Measurements from ENCODE around the gene FEM1B.

FEM1B gene

DNA sequence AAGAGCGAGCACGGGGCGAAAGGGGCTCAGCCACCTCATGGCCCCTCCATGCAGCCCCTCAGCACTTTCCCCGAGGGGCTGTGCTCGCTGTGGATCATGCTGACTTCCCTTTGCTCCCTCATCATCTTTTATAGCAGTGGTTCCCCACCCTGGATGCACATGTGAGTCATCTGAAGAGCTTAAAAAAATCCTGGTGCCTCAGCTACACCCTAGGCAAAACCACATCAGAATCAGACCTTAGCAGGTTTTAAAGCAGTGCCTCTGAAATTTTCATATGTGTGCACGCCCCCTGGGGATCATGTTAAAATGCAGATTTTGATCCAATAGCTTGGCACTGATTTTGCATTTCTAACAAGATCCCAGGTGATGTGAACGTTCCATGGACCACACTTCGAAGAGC lies 50.9 kb downstream of the FEM1B start:
- no peak for DNase-seq

DNA sequence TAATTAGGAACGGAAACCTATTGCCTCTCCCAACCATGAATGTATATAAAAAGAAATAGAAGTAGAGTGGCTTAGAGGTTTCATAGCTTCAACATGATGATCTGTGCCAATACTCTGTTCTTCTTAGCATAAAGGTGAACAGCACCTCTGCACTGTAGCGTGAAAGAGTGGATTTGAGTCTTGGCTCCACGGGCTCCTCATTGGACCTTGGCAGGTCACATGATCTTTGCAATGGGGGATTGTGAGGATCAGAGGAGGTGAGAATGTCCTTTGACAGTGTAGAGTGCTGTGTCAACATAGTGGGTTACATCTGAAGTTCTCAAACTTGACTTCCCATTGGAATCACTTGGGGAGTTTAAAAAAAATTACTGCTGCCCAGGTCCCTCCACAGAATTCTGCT lies 51.4 kb downstream of the FEM1B start:
- DNase-seq, result no peak

DNA sequence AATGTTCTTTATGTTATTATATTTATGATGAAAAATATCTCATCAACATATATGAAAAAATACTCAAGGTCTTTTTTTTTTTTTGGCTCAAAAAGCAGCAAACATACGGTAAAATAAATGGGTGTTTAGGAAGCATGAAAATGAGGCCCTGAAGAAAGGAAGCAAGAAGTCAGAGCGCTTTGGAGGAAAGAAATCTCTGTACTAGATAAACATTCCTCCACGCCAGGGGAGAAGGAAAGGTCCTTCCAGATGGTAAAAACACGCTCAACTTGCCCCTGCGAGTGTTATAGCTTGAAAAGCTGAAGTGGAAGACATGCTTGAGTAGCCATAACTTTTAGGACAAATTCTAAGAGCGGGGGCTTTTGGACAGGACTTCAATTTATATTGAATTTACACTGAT lies 52.9 kb downstream of the FEM1B start:
- DNase-seq, result no peak

DNA sequence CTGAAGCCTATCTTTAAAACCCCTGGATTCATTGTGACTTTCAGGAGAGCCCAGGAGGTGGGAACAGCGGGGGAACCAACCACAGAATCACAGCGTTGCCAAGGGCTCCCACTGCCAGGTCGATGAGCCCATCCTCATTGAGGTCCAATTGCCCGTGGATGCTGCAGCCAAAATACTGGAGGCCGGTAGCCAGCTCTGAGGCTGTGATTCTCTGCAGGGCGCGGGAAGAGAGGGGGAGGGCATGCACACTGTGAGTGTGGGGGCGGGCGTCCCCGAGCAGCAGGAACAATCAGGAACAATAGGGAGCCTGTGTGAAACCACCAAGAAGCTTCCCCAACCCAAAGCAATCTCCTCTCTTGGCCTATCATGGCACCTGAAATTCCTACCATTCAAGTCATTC lies 53.4 kb downstream of the FEM1B start:
- no peak for DNase-seq

DNA sequence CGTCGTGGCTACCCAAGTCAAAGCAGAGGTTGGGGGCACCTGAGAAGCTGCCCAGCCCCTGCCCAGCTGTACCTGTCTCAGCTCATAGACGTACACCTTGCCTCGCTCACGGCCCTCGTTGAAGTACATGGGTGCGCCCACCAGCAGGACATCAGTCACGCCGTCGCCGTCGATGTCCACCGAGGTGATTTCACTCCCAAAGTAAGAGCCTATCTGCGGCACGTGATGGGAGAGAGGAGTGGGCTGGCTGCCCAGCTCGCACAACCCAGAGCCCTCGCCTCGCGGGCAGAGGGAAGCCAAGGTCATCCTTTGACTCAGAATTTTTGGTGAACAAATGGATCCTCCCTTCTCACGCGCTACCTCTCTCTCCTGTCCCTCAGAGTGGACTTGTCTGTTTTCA lies 54.7 kb downstream of the FEM1B start:
- no peak for DNase-seq

DNA sequence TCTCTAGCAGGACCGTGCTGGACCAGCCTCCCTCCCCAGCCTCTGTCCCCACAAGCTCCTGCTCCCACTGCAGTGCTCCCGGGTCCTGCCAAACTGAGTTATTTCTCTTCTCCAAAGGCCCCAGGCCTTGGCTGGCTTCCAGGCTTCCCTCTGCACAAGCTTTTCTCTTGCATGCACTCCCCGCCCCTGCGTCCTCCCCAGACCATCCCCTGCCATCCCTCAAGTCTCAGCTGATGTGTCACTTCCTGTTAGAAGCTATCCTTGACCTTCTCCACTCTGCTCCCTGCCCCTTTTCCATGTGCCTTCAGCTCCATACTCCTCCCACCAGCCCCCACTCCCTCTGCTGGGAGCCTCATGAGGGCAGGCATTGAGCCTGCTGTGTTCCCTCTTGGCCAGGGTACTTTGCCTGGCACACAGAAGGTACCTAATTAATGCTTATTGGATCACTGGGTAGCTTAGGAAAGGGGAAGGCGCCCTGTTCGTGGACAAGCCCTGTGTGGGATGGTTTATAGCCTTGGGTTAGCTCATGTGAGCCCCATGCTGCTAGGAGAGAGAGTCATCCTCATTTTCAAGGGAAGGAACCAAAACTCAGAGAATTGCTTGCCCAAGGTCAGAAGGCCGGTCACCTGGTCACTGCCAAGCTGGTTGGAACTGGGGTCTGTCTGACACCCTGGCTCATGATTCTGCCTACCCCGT lies 56.4 kb downstream of the FEM1B start:
- no peak for DNase-seq

DNA sequence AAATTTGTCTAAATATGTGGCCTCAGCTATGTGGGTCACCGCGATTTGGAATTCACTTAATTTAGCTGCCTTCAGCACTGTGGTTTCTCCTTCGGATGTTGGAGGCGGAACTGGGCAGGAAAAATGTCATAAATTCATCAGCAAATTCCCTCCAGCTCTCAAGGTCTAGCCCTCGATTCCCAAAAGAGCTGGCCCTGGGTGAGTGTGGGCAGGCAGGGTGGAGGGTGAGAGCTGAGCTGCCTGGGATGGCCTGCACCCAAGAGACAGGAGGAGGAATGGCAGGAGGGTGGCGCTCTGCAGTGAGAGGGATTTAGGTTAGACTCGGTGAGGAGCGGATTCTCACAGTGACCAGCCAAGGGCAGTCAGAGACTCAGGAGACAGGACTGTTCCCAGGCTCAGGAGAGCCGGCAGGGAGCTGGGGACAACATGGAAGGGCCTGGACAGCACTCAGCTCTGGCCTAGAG lies 57.1 kb downstream of the FEM1B start:
- DNase-seq, result no peak

DNA sequence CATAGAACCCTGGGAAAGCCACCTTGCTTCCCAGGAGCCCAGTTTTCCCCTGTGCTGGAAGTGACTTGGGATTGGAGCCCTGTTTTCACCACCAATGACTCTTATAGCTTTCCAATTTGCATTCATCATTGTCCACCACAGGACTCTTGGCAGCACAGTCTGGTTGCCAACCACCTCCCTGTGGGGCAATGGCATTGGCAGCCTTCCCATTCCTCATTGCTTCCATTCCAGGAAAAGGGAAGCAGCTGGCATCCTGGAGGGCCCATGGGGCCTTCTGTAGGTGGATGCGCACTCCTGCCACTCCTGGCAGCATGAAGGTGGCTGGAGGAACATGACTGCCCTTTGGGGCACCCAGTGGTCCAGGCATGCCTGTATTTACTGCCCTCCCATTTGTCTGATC lies 57.7 kb downstream of the FEM1B start:
- DNase-seq, result no peak

DNA sequence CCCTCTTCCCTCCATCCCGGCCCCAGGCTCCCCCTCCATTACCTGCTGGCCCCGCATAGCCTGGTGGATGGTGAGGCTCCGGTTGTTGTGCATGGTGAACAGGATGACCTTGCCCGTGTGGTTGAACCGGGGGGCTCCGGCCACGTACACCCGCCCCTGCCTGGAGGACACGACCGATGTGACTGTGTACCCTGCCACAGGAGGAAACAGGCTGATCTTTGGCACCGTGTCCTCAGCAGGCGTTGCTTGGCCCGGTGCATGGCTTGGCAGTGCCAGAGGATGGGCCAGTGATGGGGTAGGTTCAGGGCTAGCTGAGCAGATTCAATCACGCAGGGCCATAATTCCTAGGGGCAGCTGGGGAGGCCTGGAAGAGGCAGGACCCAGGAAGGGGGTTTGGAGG lies 58.1 kb downstream of the FEM1B start:
- no peak for DNase-seq

DNA sequence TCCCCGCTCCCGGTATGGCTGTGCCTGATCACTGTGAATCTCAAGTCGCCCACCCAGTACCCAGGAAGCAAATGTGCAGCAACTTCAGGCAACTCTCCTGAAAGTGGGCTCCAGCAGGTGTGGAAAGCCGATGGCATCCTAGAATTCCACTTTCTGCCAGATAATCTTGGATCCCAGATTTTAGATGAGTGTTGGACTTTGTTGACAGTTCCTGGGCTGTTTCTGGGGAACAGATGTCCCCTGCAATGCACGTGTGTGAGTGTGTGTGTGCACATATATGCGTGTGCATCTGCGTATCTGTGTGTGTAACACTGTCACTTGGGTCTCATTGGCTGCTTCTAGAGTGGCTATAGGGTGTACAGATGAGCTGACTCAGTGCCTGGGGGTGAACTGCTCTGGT lies 59.0 kb downstream of the FEM1B start:
- no peak for DNase-seq

DNA sequence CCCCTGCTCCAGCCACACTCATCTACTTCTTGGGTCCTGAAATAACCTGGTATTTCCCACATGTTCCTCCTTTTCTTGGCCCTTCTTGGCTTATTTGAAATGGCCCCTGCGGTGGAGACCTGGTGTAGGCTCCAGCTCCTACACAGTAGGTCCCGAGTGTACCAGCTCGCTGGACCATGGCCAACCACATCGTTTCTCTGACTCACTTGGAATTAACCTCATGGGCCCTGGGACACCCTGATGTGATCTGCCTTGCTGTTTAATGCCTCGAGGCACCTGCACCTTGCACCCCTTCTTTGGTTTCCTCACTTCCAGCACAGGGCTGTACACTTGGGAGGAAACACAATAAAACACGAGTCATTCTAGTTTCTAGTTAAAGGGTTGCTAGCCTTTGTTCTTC lies 60.3 kb downstream of the FEM1B start:
- DNase-seq, result no peak

DNA sequence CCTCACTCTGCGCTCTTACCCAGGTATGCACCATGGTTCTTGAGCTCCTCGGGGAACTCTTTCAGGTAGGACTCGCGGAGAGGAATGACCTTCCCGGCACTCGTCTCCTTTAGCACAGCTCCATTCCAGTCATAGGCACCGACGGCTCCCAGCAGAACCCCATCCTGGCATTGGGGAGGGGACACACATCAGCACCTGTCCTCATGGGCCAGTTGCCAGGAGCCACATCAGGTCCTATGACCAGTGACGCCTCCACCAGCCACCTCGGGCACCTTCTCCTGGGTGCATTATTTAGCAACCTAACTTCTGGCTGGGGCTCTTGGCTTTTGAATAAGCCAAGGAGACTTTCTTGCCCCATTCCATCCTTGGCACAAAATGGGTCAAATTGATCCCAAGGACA lies 61.9 kb downstream of the FEM1B start:
- DNase-seq, result no peak

DNA sequence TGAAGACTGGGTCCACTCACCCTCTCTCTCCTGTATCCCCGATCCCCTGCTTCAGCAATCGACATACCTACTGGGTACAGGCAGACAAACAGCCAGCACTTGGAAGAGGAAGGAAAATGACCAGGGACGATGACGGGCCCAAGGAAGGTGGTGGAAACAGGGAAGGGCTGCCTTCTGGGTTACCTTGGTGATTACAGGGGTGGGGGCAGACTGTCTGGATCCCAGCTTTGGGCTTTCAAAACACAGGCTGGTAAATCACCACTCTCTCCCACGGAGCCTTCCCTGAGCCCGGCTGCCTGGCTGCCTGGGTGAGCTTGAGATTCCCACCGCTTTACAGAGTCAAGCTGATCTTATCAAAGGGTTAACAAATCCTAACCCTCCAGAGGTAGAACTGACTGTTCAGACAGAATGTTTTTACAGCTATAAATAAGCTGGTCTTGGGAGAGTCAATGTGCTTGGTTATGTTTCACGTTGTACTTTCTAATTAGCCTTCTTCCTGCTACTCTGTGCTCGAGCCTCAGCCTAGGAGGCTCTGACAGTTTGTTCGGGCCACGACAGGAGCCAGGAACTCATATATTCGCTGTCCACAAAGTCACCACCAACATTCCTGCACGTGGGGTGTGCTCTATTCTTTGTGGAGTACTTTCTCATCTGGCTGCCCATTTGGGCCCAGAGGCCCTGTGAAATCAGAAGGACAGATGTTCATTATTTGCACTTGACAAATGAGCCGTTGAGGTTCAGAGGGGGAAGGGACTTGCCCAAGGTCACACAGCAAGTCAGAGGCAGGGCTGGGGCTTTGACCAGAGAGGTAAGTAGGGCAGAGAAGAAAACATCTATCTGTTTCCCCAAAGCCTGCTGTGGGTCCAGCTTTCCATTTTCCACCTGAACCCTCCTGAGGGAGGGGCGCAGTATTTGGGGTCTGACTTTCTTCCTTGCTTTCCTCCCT lies 63.5 kb downstream of the FEM1B start:
- no peak for DNase-seq

DNA sequence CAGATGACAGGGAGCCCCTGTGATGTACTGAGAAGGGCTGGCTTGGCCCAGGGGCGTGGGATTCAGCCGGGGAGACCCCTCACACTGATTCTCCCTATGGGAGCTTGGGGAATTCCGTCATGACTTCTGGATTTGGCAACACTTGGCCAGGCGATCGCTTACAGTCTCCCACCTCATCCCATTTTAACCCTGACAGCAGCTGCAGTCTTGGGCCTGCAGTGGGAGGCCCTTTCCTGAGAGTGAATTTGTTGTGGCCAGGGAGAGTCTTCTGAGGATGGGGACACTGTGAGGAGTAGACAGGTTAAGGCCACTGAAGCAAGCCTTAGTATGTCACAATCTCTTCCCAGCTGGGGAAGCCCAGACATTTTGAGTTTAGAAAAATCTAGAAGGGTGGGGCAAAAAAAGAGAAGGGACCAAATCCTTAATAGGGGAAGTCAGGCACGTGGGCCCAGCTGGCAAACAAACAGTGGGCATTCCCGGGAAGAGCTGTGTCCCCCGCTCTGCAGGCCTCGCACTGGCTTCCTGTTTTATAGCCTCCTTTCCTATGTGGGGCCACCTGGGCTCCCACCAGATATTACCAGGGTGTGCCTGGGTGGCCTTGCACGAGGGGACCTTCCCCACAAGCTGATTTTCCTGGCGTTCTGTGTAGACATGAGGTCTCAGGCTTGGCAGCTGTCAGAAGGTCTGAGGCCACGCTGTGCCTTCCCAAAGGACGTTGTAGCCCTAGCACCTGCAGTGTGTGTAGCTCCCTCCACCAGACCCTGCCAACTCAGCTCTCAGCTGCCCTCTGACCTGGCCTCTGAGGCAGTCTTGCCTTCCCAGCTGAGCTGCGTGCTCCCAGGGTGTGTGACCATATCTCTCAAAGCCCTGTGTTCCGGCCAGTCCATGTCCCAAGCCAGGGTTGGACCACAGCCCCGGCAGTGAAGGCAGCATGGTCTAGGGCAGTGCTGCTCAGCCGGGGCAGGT lies 64.5 kb downstream of the FEM1B start:
- DNase-seq, result no peak

DNA sequence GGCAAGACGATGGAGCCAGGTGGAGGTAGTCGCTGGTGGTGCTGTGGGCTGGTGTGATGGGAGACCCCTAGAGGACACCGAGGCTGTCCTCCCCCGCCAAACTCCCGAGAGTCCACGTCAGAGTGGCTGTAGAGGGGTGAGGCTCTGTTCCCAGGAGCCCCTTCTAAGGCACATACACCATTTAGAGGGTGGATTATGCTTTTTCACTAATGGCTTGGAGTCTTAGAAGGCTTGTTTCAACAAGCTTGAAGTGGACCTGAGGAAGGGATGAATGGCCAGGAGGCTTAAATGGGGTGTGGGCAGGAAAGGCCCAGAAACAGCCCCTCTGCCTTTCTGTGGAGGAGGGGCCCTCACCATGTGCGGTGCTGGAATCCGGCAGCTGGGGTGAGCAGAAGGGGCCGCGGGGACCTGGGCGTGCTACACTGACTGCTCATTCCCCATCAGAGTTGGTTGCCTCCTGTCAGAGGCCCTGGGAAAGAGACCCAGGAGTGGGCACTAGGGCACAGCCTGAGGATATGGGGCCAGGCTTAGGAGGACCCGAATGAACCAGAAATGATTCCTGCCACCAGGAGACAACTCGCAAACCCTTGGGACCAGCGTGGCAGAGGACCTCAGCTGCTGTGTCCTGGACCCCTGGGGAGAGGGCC lies 66.2 kb downstream of the FEM1B start:
- DNase-seq, result no peak

DNA sequence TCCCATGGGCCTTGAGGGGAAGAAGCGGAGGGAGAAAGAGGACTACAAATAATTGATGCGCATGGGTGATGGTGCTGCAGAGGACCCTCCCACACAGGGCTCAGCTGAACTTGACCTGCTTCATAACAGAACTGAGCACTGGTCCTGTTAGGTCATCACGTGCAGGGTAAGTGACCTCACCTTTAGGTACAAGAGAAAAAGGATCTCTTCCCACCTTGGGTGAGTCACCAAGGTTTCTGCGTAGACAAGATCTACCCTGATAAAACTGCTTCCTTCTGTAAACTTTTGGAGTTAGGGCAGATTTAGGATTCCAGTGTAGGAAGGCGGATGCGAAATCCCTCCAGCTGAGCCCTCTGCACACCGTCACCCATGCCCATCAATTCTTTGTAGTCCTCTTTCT lies 67.1 kb downstream of the FEM1B start:
- no peak for DNase-seq

Measured in T1000 (cell line).